GM21786 (cell line): ENCODE data around the gene YIPF7.
A peak's percentile ranks its signal among the peaks of the same experiment; 100 is the strongest.

Source experiments
- ATAC-seq: cut with Tn5 transposase; IDR thresholded peaks from one replicate; pipeline ENCODE4 v1.9.1; 2021; ENCODE audit not compliant: unreplicated experiment

The YIPF7 gene

DNA sequence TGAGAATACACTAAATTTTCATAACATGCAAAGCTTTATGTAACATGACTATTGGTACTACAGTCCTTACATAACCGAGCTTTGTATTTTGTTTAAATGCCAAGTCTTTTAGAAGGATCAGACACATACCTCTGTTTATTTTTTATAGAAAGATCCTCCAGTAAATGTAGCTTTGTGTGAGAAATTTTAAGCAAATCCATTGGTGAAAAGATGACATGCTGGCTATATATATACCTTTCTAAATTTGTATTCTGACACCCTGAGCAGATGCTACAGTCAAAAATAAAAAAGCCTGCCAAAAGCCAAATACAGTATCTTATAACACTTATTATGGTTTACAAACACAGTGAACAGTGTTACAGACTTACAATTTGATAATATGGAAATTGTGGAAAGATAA, at the start of gene YIPF7:
YIPF7 (minus strand) TSS at position 201 of the 400 bp plus-strand sequence. CDS start 1,525 bp downstream, outside the sequence.
- no peak for ATAC-seq

DNA sequence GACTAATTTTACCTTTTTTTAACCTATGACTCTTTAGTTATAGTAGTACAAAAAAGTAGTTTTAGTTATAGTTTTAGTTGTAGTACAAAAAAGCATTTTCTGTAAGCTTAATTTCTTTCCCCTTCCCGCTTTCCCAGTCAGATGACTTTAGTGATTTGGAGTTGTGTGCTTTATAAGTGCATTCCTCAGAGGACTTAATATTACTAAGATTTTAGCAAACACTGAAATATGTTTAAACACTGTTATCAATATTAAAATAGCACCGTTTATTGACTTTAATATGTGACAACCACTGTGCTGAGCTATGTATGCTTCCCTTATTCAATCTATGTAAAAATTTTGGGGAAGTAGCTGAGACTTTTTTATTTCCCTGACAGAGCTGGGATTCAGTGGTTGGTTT, 49.6 kb upstream of the YIPF7 start:
- no peak for ATAC-seq

DNA sequence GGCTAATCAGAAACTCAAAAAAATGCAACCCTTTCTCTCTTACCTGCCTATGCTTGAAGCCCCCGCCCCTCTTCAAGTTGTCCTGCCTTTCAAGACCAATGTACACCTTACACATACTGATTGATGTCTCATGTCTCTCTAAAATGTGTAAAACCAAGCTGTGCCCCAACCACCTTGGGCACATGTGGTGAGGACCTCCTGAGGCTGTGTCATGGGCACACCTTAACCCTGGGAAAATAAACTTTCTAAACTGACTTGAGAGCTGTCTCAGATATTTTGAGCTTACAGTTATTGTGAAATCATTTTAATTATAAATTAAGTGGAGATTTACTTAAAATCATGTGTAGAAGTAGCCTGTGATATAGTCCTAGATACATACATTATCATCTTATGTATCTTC, 49.0 kb upstream of the YIPF7 start:
- no peak for ATAC-seq

DNA sequence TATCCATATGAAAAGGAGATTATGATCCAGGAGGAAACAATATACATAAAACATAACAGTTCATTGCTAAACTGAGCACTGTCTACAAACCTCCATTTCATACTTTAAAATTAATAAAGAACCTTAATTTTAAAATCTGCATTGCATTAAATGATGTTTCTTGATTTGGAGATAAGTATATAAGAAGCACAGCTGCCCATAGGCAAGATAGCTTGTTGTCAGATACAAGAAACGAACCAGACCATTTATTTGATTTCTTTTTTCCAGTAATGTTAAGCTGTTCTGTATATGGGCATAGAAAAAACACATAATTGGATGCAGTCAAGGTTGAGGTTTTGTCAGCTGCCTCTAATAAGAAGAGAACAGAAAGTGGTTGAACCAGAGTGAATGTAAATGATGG, 33.2 kb upstream of the YIPF7 start:
- ATAC-seq = no peak

DNA sequence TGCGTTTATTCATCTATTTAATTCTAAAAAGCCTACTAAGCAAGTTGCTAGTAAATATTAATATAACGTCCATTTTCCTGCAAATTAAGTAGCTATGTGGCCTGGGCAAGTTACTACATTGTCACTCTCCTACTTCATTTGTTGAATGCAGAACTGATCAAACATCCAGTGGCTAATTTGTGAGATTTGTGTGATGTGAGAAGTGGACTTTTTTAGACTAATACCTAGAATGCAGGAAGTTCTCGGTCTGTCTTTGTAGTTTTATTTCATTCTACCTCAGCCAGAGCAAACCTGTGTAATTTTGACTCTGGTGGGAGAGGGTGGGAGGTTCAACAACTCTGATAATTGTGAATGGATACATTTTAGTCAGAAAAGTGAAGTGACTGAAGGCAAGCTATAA, 27.6 kb upstream of the YIPF7 start:
- no peak for ATAC-seq

DNA sequence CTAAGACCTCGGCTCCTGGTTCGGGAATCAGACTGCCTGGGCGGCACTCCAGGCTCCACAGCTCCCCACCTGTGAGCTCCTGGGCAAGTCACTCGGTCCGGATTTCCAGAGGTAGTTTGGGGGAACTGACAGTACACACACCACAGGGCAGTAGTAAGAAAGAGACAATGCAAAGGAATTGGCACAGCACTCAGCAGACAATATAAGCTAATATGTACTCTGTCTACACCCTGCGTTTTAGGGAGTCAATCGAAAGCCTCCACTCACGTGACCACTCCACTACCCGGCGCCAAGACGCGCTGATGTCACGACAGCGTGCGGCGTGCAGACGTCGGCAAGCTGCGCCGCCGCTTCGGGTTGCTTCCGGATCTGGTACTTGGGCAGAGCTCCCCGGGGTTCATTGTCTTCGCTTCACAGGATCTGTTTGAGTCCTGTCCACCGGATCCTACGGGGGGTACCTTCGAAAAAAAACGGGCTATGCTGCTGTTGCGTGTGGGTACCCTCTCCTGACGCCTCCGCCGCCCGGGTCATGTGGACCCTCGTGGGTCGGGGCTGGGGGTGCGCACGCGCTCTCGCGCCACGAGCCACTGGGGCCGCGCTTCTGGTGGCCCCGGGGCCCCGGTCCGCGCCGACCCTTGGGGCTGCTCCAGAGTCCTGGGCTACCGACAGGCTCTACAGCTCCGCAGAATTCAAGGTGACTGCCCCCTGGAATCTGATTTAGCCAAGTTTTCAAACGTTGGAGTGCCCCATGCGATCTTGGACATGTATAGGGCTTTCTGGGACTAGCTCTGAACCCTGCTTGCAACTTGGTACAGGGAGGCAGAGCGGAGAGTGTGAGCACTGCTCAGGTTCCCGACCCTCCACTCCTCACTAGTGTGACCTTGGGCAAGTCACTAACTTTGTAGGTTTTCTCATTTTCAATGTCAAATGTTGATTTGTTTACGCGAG, 26.9 kb upstream of the YIPF7 start, which contains the start of gene GUF1:
GUF1 (plus strand) TSS at position 327 of the 948 bp plus-strand sequence; CDS start at position 530, 203 bp downstream.
- peak; percentile 97 for ATAC-seq

DNA sequence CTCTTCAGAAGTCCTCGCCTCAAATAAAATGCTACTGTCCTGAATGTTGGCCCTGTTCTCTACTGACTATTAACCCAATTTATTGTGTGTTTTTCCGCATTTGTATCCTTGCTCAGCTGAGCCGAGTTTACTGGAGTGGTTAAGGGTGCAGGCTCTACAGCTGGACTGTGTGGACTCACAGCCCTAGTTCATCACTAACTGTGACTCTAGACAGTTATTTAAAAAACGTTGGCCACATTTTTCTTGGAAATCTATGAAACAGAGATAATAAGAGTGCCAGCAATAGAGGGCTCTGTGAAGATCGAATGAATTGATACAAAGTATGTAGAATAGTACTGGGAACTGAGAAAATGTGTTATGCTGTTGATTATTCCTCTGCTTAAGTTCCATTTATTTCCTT, 23.9 kb upstream of the YIPF7 start:
- no peak for ATAC-seq

DNA sequence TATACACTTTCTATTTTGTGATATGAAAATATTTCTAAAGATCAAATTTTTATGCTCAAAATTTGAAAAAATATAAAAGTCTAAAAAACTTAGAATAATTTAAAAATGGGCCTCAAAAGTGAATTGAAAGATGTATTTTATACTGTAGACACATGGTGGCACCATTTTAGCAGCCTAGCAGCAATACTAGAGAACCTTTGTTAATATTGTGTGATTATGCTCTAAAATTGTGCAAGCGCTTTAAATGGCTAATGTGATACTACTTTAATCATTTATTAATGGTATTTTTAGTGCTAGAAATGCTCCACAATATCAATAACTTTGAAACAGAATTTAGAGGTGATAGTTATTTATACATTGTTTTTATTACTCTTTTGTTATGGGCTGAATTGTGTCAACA, 23.0 kb upstream of the YIPF7 start:
- no peak for ATAC-seq

DNA sequence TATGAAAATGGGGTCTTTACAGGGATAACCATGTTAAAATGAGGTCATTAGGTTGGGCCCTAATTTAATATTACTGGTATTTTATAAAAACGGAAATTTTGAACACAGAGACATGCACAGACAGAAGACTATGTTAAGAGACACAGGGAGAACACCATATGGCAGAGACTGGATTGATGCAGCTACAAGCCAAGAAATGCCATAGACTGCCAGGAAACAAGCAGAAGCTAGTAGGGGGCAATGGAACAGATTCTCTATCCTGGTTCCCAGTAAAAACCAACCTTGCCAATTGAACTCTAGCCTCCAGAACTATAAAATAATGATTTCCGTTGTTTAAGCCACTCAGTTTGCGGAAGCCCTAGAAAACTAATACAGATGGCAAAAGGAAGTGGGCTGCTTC, 20.2 kb upstream of the YIPF7 start:
- ATAC-seq = no peak

DNA sequence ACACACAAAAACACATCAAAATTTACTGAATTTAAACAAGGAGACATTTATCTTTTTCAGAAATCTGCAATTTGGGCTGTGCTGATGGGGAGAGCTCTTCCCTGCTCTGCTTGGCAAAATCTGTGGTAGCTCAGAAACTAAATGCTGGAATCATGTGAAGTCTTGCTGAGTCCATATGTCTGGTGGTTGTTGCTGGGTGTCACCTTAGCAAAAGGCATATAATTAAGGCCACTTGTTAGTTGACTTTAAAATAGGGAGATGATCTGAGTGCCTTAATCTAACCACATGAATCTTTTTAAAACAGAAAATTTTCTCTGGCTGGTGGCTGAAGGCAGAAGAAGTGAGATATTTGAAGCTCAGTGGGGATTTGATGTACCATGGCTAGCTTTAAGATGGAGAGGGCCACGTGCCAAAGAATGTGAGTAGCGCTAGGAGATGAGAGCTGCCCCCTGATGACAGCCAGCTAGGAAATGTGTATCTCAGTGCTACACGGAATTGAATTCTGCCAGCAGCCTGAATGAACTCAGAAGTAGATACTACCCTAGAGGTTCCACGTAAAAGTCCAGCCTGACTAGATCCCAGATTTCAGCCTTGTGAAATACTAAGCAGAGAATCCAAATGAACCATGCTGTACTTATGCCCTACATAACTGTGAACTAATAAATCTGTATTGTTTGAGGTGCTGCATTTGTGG, 19.2 kb upstream of the YIPF7 start:
- ATAC-seq = no peak

DNA sequence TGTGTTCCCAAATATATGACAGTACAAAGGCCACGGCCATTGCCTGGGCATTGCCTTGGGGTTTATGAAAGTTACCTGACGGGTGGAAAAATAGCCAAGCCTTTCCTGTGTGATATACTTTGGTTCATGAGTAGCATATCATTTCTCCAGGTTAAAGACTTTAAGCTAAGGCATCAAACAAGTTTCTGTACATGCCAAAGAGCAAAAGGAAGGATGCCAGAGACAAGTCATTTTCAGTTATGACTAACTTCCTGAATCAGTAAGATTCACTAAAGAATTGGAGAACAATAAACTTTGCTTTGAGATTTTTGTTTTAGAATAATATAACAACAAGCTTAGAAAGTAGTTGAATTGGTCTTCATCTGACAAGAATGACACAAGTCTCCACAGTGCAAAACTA, 17.1 kb upstream of the YIPF7 start:
- no peak for ATAC-seq

DNA sequence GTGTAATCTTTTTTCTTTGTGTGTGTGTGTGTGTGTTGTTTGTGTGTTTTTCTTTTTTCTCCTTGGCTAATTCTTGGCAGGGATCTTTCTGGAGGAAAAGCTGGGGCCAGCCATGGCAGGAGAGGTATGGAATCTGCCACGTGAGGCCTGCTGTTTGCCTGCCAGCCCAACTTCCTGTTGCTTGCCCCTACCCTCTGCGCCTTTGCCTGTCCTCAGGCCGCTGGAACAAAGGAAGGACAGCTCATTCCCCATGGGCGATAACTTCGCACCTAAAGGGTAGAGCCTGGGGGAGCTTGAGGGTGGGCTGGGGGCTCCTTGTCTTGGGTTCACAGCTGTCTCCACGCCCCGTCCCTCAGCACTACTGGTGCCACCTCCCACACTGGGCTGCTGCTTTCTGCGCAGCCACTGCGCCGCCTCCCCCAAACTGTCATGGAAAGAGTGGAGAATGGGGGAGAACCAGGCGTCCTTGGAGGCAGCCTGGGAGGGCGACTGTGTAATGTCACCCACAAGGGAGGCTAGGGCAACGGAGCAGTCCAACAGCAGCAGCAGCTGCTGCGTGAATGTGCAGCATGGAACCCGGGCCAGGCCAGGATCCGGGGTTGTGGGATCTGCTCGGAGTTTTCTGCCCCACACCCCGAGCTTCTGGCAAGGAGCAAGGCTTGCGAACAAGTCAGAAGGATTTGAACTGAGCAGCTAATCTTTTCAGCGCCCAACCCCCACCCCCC, 12.3 kb upstream of the YIPF7 start:
- no peak for ATAC-seq

DNA sequence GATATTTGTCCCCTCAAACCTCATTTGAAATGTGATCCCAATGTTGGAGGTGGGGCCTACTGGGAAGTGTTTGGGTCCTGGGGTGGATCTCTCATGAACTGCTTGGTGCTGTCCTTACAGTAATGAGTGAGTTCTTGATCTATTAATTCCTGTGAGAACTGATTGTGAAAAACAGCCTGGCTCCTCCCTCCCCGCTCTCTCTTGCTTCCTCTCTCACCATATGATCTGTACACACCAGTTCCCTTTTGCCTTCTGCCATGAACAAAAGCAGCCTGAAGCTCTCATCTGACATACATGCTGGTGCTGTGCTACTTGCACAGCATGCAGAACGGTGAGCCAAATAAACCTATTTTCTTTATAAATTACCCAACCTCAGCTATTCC, 11.2 kb upstream of the YIPF7 start:
- ATAC-seq = peak; percentile 56

DNA sequence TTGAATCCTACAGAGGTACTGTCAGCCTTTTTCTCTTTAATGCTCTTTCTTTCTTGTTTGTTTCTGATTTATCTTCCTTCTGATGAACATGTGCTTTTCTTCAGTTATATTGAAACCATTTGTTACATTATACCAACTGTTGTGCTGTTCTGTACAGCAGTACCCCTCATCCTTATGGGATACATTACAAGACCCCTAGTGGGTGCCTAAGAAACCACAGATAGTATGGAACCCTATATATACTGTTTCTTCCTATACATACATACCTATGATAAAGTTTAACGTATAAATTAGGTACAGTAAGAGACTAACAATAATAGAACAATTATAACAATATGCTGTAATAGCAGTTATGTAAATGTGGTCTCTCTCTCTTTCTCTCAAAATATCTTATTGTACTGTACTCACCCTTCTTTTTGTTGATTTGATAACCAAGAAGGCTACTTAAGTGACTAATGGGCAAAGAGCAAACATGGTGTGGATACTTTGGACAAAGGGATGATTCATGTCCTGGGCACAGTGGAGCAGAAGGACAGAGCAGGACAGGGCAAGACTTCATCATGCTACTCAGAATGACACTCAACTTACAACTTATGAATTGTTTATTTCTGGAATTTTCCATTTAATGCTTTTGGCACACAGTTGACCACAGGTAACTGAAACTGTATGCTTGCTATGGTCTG, 10.7 kb upstream of the YIPF7 start:
- ATAC-seq = no peak

DNA sequence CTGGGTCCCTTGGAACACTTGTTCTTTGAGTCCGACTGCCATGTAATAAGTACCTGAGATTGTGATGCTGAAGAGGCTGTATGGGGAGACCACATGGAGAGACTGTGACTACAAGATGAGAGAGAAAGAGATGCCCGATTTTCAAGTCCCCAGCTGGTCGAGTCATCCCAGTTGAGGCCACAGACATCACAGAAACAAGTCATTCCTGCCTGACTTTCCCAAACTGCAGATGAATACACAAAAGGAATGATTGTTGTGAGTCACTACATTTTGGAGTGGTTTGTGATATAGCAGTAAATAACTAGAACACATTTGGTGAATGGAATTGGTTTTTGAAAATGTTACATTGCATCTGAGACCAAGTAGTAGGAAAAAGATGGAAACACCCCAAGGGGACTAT, 9.0 kb upstream of the YIPF7 start:
- ATAC-seq = no peak

DNA sequence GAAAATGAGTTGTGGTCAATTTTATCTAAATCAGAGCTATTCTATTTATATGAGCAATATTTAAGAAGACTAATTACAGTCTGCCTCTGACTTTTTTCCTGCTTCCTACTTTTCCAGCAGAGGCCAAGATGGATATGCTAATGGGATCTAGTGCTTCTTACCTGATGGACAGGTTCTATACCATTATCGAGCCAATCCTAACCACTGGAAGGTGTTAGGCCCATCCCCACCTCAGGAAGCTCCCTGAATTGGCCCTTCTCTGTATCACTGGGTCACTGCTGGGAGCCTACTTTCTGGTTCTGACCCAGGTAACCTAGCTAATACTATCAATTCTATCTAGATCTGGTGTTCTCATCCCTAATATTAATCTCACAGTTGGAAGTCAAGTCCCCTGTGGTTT, 577 bp upstream of the YIPF7 start:
- ATAC-seq = no peak

DNA sequence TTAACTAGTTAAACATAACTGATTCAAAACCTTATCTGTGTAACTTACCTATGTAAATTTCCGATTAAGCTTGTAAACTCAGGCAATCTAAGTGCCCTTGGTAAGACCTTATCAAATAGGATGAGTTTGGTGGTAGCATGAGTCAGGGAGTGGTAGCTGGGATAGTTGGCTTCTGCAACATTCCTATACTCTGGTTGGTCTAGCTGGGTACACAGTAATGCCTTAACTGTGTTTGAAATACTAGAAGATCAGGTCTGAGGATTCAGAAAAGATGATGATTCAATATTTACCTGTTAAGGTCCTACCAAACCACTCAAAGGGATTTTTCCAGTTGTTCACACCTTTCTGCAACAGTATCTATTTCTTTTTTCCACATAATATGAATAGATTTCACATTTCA, 5.3 kb downstream of the YIPF7 start:
- ATAC-seq = no peak

DNA sequence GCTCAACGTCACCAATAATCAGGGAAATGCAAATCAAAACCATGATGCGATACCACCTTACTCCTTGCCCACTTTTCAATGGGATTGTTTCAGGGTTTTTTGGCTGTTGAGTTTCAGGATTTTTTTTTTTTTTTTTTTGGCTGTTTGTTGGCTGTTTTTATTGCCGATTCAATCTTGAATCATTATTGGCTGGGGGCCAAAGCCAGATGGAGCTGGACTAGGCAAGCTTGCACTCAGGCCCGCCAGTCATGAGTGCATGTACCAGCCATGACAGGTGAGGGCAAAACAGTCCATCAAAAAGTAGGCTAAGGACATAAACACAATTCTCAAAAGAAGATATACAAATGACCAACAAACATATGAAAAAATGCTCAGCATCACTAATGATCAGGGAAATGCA, 13.3 kb downstream of the YIPF7 start:
- ATAC-seq = no peak

DNA sequence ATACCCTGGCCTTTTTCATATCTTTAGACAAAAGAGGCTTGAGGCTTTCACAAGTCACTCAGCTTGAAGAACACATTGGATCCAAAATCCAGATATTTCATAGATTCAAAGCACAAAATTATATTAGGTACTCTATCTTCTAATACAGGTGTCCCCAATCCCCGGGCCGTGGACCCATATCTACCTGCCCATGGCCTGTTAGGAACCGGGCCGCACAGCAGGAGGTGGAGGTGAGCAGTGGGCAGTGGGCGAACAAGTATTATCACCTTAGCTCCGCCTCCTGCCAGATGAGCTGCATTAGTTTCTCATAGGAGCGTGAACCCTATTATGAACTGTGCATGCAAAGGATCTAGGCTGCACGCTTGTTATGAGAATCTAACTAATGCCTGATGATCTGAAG, 18.7 kb downstream of the YIPF7 start:
- ATAC-seq = no peak

DNA sequence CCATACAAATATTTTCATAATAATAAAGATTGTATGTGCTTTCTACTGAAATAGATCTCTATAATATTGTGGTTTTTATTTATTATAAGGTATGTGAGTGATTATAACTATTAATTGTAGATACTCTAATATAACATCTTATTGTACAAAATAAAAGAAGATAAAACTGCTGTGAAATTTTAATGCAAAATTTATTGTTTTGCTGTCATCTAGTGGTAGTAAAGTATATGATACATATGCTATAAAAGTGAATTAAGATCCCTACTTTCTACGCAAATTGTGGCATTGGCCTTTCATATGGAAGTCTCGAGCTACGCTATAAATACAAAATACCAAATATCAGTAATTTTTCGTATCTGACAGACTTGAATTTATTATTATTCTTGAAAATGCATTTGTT, 19.3 kb downstream of the YIPF7 start:
- ATAC-seq = no peak

DNA sequence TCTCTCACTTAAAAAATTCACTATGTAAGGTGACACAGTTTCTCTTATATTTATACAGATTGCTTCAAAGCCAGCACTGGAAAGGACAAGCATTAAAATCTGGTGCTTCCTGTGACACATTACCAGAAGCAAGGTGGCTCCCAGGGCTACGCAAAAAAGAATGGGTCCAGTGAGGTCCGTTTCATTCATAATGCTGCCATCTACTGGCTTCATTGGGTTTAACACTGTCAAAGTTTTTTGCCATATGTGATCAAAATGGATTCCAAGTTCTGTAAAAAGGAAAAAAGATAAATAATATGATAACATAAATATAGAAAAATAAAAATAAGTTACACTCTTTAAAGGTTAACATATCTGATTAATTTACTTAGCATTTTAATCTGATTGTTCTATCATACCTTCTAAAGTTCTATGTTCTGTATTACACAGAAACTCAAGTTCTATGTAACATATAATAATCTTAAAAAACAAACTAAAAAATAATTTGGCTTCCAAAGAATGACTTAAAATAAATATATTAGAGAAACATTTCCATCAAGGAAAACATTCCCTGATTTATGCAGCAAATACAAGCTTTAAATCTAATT, 22.1 kb downstream of the YIPF7 start:
- peak; percentile 96 for ATAC-seq
